ENCODE measurements around the gene EFCAB11. TPM values are rescaled to one million over a fixed set of nuclear protein-coding genes. Genes with fewer than 3 reads are reported as not detected.

Gene EFCAB11
- total RNA-seq, 1 donor from 2014 or later, result not detected

- H3K9me3 ChIP-seq, result no peaks in the 10 kb centered on the region
- DNase-seq (ENCODE audit: low spot score in 2 of 2), result no peak
- H3K4me1 ChIP-seq, result no peaks in the 10 kb centered on the region
- no peaks in the 10 kb centered on the region for H3K27me3 ChIP-seq
- no peak overlapping the region for H3K4me3 ChIP-seq
- TF ChIP-seq CTCF (IDR thresholded peaks at IDR 0.05), result no peak
- intact Hi-C loops (cut with DNase I), result no loop called here
- no peaks in the 10 kb centered on the region for H3K36me3 ChIP-seq
- H3K27ac ChIP-seq, result no peak overlapping the region
Measured at GRCh38 chr14:89757313-89757939, 197.1 kb downstream of the EFCAB11 start.

GRCh38 chr14:89755816-89756215 lies 198.7 kb downstream of the EFCAB11 start:
- H3K36me3 ChIP-seq, result no peaks in the 10 kb centered on the region
- intact Hi-C loops (cut with DNase I), result no loop called here
- no peaks in the 10 kb centered on the region for H3K9me3 ChIP-seq
- no peak overlapping the region for H3K4me3 ChIP-seq
- TF ChIP-seq CTCF (IDR thresholded peaks at IDR 0.05), result no peak
- no peaks in the 10 kb centered on the region for H3K4me1 ChIP-seq
- DNase-seq (ENCODE audit: low spot score in 2 of 2), result no peak
- H3K27ac ChIP-seq, result no peak overlapping the region
- H3K27me3 ChIP-seq, result no peaks in the 10 kb centered on the region

- Histone ChIP-seq H3K27ac (no peak overlapping the region), H3K4me3 (no peak overlapping the region), H3K36me3 (no peaks in the 10 kb centered on the region), H3K27me3 (no peaks in the 10 kb centered on the region), H3K4me1 (no peaks in the 10 kb centered on the region), H3K9me3 (no peaks in the 10 kb centered on the region)
- intact Hi-C loops (cut with DNase I), result no loop called here
- no peak for TF ChIP-seq CTCF (IDR thresholded peaks at IDR 0.05)
- DNase-seq (ENCODE audit: low spot score in 2 of 2), result no peak
Measured at GRCh38 chr14:89753828-89754412, 200.6 kb downstream of the EFCAB11 start.

- no peak for DNase-seq (ENCODE audit: low spot score in 2 of 2)
- Histone ChIP-seq H3K9me3 (no peaks in the 10 kb centered on the region), H3K36me3 (no peaks in the 10 kb centered on the region), H3K27ac (no peak overlapping the region), H3K4me3 (no peak overlapping the region), H3K4me1 (no peaks in the 10 kb centered on the region), H3K27me3 (no peaks in the 10 kb centered on the region)
- no peak for TF ChIP-seq CTCF (IDR thresholded peaks at IDR 0.05)
- intact Hi-C loops (cut with DNase I), result no loop called here
Measured at GRCh38 chr14:89750908-89751392, 203.6 kb downstream of the EFCAB11 start.

- intact Hi-C loops (cut with DNase I), result no loop called here
- no peak for DNase-seq (ENCODE audit: low spot score in 2 of 2)
- TF ChIP-seq CTCF (IDR thresholded peaks at IDR 0.05), result no peak
- H3K9me3 ChIP-seq, result no peaks in the 10 kb centered on the region
- no peak overlapping the region for H3K4me3 ChIP-seq
- no peaks in the 10 kb centered on the region for H3K4me1 ChIP-seq
- H3K36me3 ChIP-seq, result no peaks in the 10 kb centered on the region
- no peaks in the 10 kb centered on the region for H3K27me3 ChIP-seq
- no peak overlapping the region for H3K27ac ChIP-seq
Measured at GRCh38 chr14:89750281-89750755, 204.2 kb downstream of the EFCAB11 start.

Data from ascending aorta (tissue), 2 donors.